ENCODE data around the gene ANXA3.

GRCh38 chr4:78551420-78552351 is at the start of gene ANXA3:
- TF ChIP-seq POLR2A (IDR thresholded peaks at IDR 0.05) (peak; percentile 13), CTCF (IDR thresholded peaks at IDR 0.05) (no peak), POLR2AphosphoS5 (IDR thresholded peaks at IDR 0.05) (peak in 2 of 3 donors; percentile 14 to 64)

Measured in breast epithelium (tissue), 3 donors.